H1 (cell line): ENCODE results near the gene YPEL4. TPM values are rescaled to one million over a fixed set of nuclear protein-coding genes. Genes with fewer than 3 reads are reported as not detected.
A peak's percentile ranks its signal among the peaks of the same experiment; 100 is the strongest.

Experiments used
- BACH1 ChIP-seq: IDR thresholded peaks from 2 replicates; pipeline ENCODE4 v1.6.1; 2012; ENCODE audit warnings: low read length, improper control_type of control experiment
- CTBP2 ChIP-seq: IDR thresholded peaks from 2 replicates; pipeline ENCODE4 v1.7.0; 2011; ENCODE audit warnings: borderline replicate concordance, mild to moderate bottlenecking, moderate library complexity, mixed read lengths, low read length; ENCODE audit not compliant: insufficient read depth, insufficient read length
- EGR1 ChIP-seq: IDR thresholded peaks from 2 replicates; pipeline ENCODE4 v1.6.1; 2011; ENCODE audit warnings: low read depth, low read length, borderline replicate concordance
- GTF2F1 ChIP-seq: IDR thresholded peaks from 2 replicates; pipeline ENCODE4 v1.6.1; 2012; ENCODE audit warnings: low read depth, low read length, improper control_type of control experiment, borderline replicate concordance
- HDAC6 ChIP-seq: IDR thresholded peaks from one replicate; pipeline ENCODE4 v1.7.1; 2012; ENCODE audit warnings: low read depth, mild to moderate bottlenecking, inconsistent platforms, low read length, moderate library complexity
- NANOG ChIP-seq: IDR thresholded peaks from 2 replicates; pipeline ENCODE4 v1.6.1; 2011; ENCODE audit warnings: low read length, low read depth, mild to moderate bottlenecking, inconsistent platforms; ENCODE audit not compliant: insufficient read depth, poor library complexity, severe bottlenecking
- RAD21 ChIP-seq, 2 experiments: IDR thresholded peaks in 1 of 2; conservative IDR thresholded peaks in 1 of 2; 2 replicates each; pipeline ENCODE4 v1.6.1; 2011; ENCODE audit warnings: low read depth in 2 of 2, low read length in 2 of 2, improper control_type of control experiment in 1 of 2, inconsistent platforms in 1 of 2, mild to moderate bottlenecking in 1 of 2, moderate library complexity in 1 of 2
- SIN3A ChIP-seq, 2 experiments: IDR thresholded peaks in 1 of 2; conservative IDR thresholded peaks in 1 of 2; 2 replicates each; pipeline ENCODE4 v1.6.1; 2011 to 2012; ENCODE audit warnings: low read length in 2 of 2, improper control_type of control experiment in 1 of 2, low read depth in 1 of 2, mild to moderate bottlenecking in 1 of 2
- SIRT6 ChIP-seq: IDR thresholded peaks from one replicate; pipeline ENCODE4 v1.7.1; 2012; ENCODE audit warnings: low read length, inconsistent platforms
- SP1 ChIP-seq: IDR thresholded peaks from 2 replicates; pipeline ENCODE4 v1.6.1; 2011; ENCODE audit warnings: low read depth, low read length
- TAF7 ChIP-seq: optimal IDR thresholded peaks from 2 replicates; pipeline ENCODE3; 2011; ENCODE audit warnings: low read depth, mild to moderate bottlenecking, inconsistent platforms, low read length, moderate library complexity, borderline replicate concordance
- polyA plus RNA-seq, 7 experiments: library from polyadenylated mRNA; depleted of rRNA in 3 of 7; stranded (reverse) in 5 of 7; unstranded in 2 of 7; fragments of >200 nt in 5 of 7; fragments of 200-250 nt in 2 of 7; gene quantifications; 1 replicate in 5 of 7; 2 replicates in 1 of 7; 4 replicates in 1 of 7; pipeline versions ENCODE4 v1.2.1 to v1.2.3, GENCODE V29; 2011 to 2013; ENCODE audit warnings: missing spikeins in 2 of 7, mixed read lengths in 2 of 7
- total RNA-seq: library from RNA; stranded (reverse); fragmentation: NEBNext Ultra II Directional; extraction: Animal tissue kit (Norgen Biotek cat#: 25700); gene quantifications from 2 replicates; pipeline ENCODE4 v1.2.1, GENCODE V29; 2021

Gene YPEL4
- total and polyA plus RNA-seq, 2 of the 8 experiments (the other 6 are each of a cell fraction or from before 2014, with no cell fraction given): 0.13 to 0.38 TPM

GRCh38 chr11:57597916-57598830 is 51.5 kb downstream of the YPEL4 start (continued):
- TF ChIP-seq RAD21 (IDR thresholded peaks at IDR 0.05 in 1 of 2, conservative IDR thresholded peaks at IDR 0.05 in 1 of 2; ENCODE audit: low read depth in 2 of 2, low read length in 2 of 2) (peak in 1 of 2 experiments; percentile 12; a peak in 1 of 4 replicates), GTF2F1 (no peak), CTBP2 (no peak), EGR1 (peak; percentile 88), SP1 (peak; percentile 27; the same call in 1 of the 2 replicates), NANOG (no peak), SIN3A (conservative IDR thresholded peaks at IDR 0.05 in 1 of 2, IDR thresholded peaks at IDR 0.05 in 1 of 2; ENCODE audit: low read depth in 1 of 2, low read length in 2 of 2) (peak in 1 of 2 experiments; percentile 63; a peak in 1 of 4 replicates), TAF7 (peak; percentile 27), HDAC6 (no peak), SIRT6 (no peak), BACH1 (no peak)
